Erythroblast (primary cell): Measurements from ENCODE around the gene CARNS1.

Source experiments
- GATA1 ChIP-seq: IDR thresholded peaks from 2 replicates; pipeline ENCODE4 v1.6.1; 2011; ENCODE audit warnings: low read depth, mild to moderate bottlenecking, control low read depth, low read length, moderate library complexity
- POLR2A ChIP-seq: IDR thresholded peaks from 2 replicates; pipeline ENCODE4 v1.6.1; 2011; ENCODE audit warnings: mild to moderate bottlenecking, low read length

DNA sequence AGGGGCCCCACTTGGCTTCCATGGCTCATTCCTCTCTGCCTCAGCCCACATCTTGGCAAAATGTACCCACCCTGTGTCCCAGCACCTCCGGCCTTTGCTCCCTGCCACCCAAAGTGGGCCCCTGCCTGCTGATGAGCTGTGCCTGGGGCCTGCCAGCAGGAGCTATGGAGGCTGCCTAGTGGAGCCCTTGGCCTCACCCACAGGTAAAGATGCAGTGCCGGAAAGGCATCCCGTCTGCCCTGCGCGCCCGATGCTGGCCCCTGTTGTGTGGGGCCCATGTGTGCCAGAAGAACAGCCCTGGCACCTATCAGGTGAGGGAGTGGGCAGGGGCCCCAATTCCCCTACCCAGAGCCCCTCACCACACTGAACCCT lies 10.3 kb upstream of the CARNS1 start:
- TF ChIP-seq POLR2A = no peak
- TF ChIP-seq GATA1 = no peak
